H1 (cell line): Measurements from ENCODE around the gene ENDOU. TPM values are rescaled to one million over a fixed set of nuclear protein-coding genes. Genes with fewer than 3 reads are reported as not detected.

Experiments
- CTCF ChIA-PET: fragments of 300-600 bp; sonication (Branson Sonifier 250); formaldehyde crosslinking; loops from one replicate; lab custom pipeline; 2021; ENCODE audit not compliant: partially characterized antibody; lab: Charles Lee
- POLR2A ChIA-PET: fragments of 300-600 bp; sonication (Branson Sonifier 250); formaldehyde crosslinking; loops from one replicate; lab custom pipeline; 2021; ENCODE audit warnings: inconsistent platforms; ENCODE audit not compliant: partially characterized antibody; lab: Charles Lee
- DNase-seq, 2 experiments: peaks; one replicate each; pipeline versions ENCODE4 v3.0.0 to v3.0.0-alpha.2; 2010 to 2022; ENCODE audit warnings: low spot score in 2 of 2, low read depth in 1 of 2, mixed read lengths in 1 of 2
- FAIRE-seq: peaks from 2 replicates; lab custom pipeline; 2011; peaks lifted over from hg19 to GRCh38; lab: Jason Lieb, UNC
- H2AFZ ChIP-seq: 2 replicates; pipeline ENCODE4 v1.8.1; 2012; ENCODE audit warnings: low read length, inconsistent platforms
- H2AK5ac ChIP-seq: 2 replicates; pipeline ENCODE4 v1.6.1; 2013; ENCODE audit warnings: low read depth, low read length
- H2BK120ac ChIP-seq: replicated peaks from 2 replicates; pipeline ENCODE3; 2013; ENCODE audit warnings: low read depth, low read length, inconsistent platforms
- H2BK12ac ChIP-seq: 2 replicates; pipeline ENCODE4 v1.6.1; 2013; ENCODE audit warnings: low read depth, low read length
- H2BK15ac ChIP-seq: 2 replicates; pipeline ENCODE4 v1.6.1; 2013; ENCODE audit warnings: low read length
- H2BK20ac ChIP-seq: 2 replicates; pipeline ENCODE4 v1.6.1; 2013; ENCODE audit warnings: low read length
- H2BK5ac ChIP-seq: 2 replicates; pipeline ENCODE4 v1.6.1; 2013; ENCODE audit warnings: low read depth, low read length
- H3K14ac ChIP-seq: 2 replicates; pipeline ENCODE4 v1.6.1; 2013; ENCODE audit warnings: inconsistent platforms; ENCODE audit not compliant: insufficient read length
- H3K18ac ChIP-seq: 2 replicates; pipeline ENCODE4 v1.6.1; 2013; ENCODE audit warnings: low read length; ENCODE audit errors: extremely low read depth
- H3K23ac ChIP-seq: 2 replicates; pipeline ENCODE4 v1.6.1; 2013; ENCODE audit warnings: inconsistent platforms; ENCODE audit not compliant: insufficient read length
- H3K23me2 ChIP-seq: 2 replicates; pipeline ENCODE4 v1.6.1; 2013; ENCODE audit warnings: low read depth, low read length
- H3K27ac ChIP-seq: 2 replicates; pipeline ENCODE4 v1.6.1; 2011; ENCODE audit warnings: low read depth, low read length, inconsistent platforms
- H3K27me3 ChIP-seq, 4 experiments: replicated peaks in 1 of 4; 1 replicate in 1 of 4; 2 replicates in 3 of 4; pipeline versions ENCODE4 v1.6.1 to v1.8.1; 2011 to 2013; ENCODE audit warnings: low read length in 3 of 4, mild to moderate bottlenecking in 3 of 4, inconsistent platforms in 2 of 4, mixed read lengths in 2 of 4, moderate library complexity in 1 of 4; ENCODE audit not compliant: control insufficient read depth in 3 of 4, insufficient read depth in 3 of 4; ENCODE audit errors: extremely low read depth in 1 of 4
- H3K36me3 ChIP-seq, 4 experiments: 2 replicates each; pipeline versions ENCODE4 v1.6.1 to v1.8.1; 2011 to 2013; ENCODE audit warnings: mild to moderate bottlenecking in 4 of 4, low read length in 3 of 4, moderate library complexity in 2 of 4, control low read depth in 1 of 4, inconsistent platforms in 1 of 4; ENCODE audit not compliant: insufficient read depth in 4 of 4, control insufficient read depth in 2 of 4
- H3K4ac ChIP-seq: replicated peaks from 2 replicates; pipeline ENCODE3; 2013; ENCODE audit warnings: low read length, low read depth, mixed read lengths, inconsistent platforms; ENCODE audit not compliant: insufficient read length
- H3K4me1 ChIP-seq, 4 experiments: replicated peaks in 1 of 4; 1 replicate in 1 of 4; 2 replicates in 3 of 4; pipeline versions ENCODE4 v1.6.1 to v1.8.1; 2011 to 2013; ENCODE audit warnings: low read length in 3 of 4, inconsistent platforms in 2 of 4, mixed read lengths in 1 of 4; ENCODE audit not compliant: insufficient read depth in 4 of 4, control insufficient read depth in 3 of 4
- H3K4me2 ChIP-seq, 2 experiments: 2 replicates each; pipeline versions ENCODE4 v1.6.1 to v1.8.1; 2011 to 2013; ENCODE audit warnings: low read depth in 2 of 2, low read length in 2 of 2, control low read depth in 1 of 2, inconsistent platforms in 1 of 2, mild to moderate bottlenecking in 1 of 2; ENCODE audit not compliant: insufficient read depth in 1 of 2
- H3K4me3 ChIP-seq, 4 experiments: fragments of 200-600, 300-600 bp in 1 of 4; sonication (generic), shearing (Covaris generic), sonication (Bioruptor Twin) in 1 of 4; 2 replicates each; pipeline versions ENCODE4 v1.5.1 to v1.8.1; 2011 to 2016; ENCODE audit warnings: low read length in 4 of 4, low read depth in 3 of 4, control low read depth in 2 of 4, inconsistent platforms in 2 of 4, mild to moderate bottlenecking in 2 of 4, mixed read lengths in 1 of 4, moderate library complexity in 1 of 4; ENCODE audit not compliant: insufficient read depth in 2 of 4; ENCODE audit errors: extremely low read depth in 1 of 4
- H3K56ac ChIP-seq: replicated peaks from 2 replicates; pipeline ENCODE3; 2013; ENCODE audit warnings: low read depth, mild to moderate bottlenecking, mixed read lengths, low read length, inconsistent platforms; ENCODE audit not compliant: insufficient read length
- H3K79me1 ChIP-seq: 2 replicates; pipeline ENCODE4 v1.6.1; 2013; ENCODE audit warnings: low read depth, low read length, control low read depth
- H3K79me2 ChIP-seq, 2 experiments: 2 replicates each; pipeline versions ENCODE4 v1.6.1 to v1.8.1; 2012 to 2013; ENCODE audit warnings: low read length in 2 of 2, mild to moderate bottlenecking in 2 of 2, inconsistent platforms in 1 of 2; ENCODE audit not compliant: insufficient read depth in 2 of 2, control insufficient read depth in 1 of 2
- H3K9ac ChIP-seq, 4 experiments: replicated peaks in 1 of 4; 1 replicate in 1 of 4; 2 replicates in 3 of 4; pipeline versions ENCODE4 v1.6.1 to v1.8.1; 2011 to 2013; ENCODE audit warnings: low read depth in 3 of 4, low read length in 3 of 4, control low read depth in 2 of 4, mild to moderate bottlenecking in 2 of 4, moderate library complexity in 2 of 4, inconsistent platforms in 1 of 4; ENCODE audit errors: extremely low read depth in 1 of 4
- H3K9me3 ChIP-seq, 2 experiments: 2 replicates each; pipeline versions ENCODE4 v1.6.1 to v1.8.1; 2012 to 2013; ENCODE audit warnings: mild to moderate bottlenecking in 2 of 2, moderate library complexity in 2 of 2, control low read depth in 1 of 2, inconsistent platforms in 1 of 2, low read depth in 1 of 2, low read length in 1 of 2, mixed read lengths in 1 of 2; ENCODE audit not compliant: insufficient read depth in 2 of 2
- H4K20me1 ChIP-seq, 2 experiments: replicated peaks in 1 of 2; 2 replicates each; pipeline versions ENCODE3 to v1.8.1; 2011 to 2013; ENCODE audit warnings: inconsistent platforms in 2 of 2, low read length in 2 of 2, mild to moderate bottlenecking in 1 of 2; ENCODE audit not compliant: insufficient read depth in 2 of 2, control insufficient read depth in 1 of 2
- H4K5ac ChIP-seq: 2 replicates; pipeline ENCODE4 v1.6.1; 2013; ENCODE audit warnings: low read length, low read depth, mixed read lengths, inconsistent platforms; ENCODE audit not compliant: insufficient read length
- H4K8ac ChIP-seq: 2 replicates; pipeline ENCODE4 v1.8.0; 2013; ENCODE audit warnings: mild to moderate bottlenecking, moderate library complexity, low read length, inconsistent platforms; ENCODE audit not compliant: insufficient read depth; ENCODE audit errors: extremely low read depth
- H4K91ac ChIP-seq: replicated peaks from 2 replicates; pipeline ENCODE3; 2013; ENCODE audit warnings: low read length, mixed read lengths, inconsistent platforms; ENCODE audit not compliant: insufficient read length
- ATF2 ChIP-seq: IDR thresholded peaks from 2 replicates; pipeline ENCODE4 v1.6.1; 2012; ENCODE audit warnings: low read length, inconsistent platforms
- ATF3 ChIP-seq: IDR thresholded peaks from 2 replicates; pipeline ENCODE4 v1.6.1; 2011; ENCODE audit warnings: low read depth, mild to moderate bottlenecking, low read length; ENCODE audit not compliant: insufficient read depth
- CEBPB ChIP-seq: IDR thresholded peaks from 2 replicates; pipeline ENCODE4 v1.6.1; 2012; ENCODE audit warnings: low read depth, low read length
- CHD1 ChIP-seq: IDR thresholded peaks from 2 replicates; pipeline ENCODE4 v1.6.1; 2012; ENCODE audit warnings: low read depth, low read length, improper control_type of control experiment
- KDM1A ChIP-seq: fragments of 200-600, 300-600 bp; sonication (generic); IDR thresholded peaks from 2 replicates; pipeline ENCODE4 v1.7.1; 2016; ENCODE audit warnings: mild to moderate bottlenecking, low read length, borderline replicate concordance
- NANOG ChIP-seq: IDR thresholded peaks from 2 replicates; pipeline ENCODE4 v1.6.1; 2011; ENCODE audit warnings: low read length, low read depth, mild to moderate bottlenecking, inconsistent platforms; ENCODE audit not compliant: insufficient read depth, poor library complexity, severe bottlenecking
- PHF8 ChIP-seq: fragments of 200-600 bp; sonication (generic); conservative IDR thresholded peaks from 2 replicates; pipeline ENCODE4 v1.7.1; 2012; ENCODE audit warnings: low read depth, mild to moderate bottlenecking, inconsistent platforms, low read length, moderate library complexity
- SP4 ChIP-seq: IDR thresholded peaks from 2 replicates; pipeline ENCODE4 v1.6.1; 2012; ENCODE audit warnings: low read length, inconsistent platforms
- TAF1 ChIP-seq: IDR thresholded peaks from 2 replicates; pipeline ENCODE4 v1.6.1; 2011; ENCODE audit warnings: mild to moderate bottlenecking, low read depth, low read length
- TEAD4 ChIP-seq: IDR thresholded peaks from 2 replicates; pipeline ENCODE4 v1.6.1; 2012; ENCODE audit warnings: low read depth, low read length, inconsistent platforms, mixed read lengths
- WGBS, 2 experiments: shearing (Covaris generic) in 1 of 2; methylation state at CpG; one replicate each; pipeline versions ENCODE4 v1.1.6 to v1.1.7; 2013 to 2015; ENCODE audit warnings: low lambda C conversion rate in 2 of 2, mixed read lengths in 2 of 2, inconsistent platforms in 1 of 2, low coverage in 1 of 2, missing lambda C conversion rate in 1 of 2; ENCODE audit not compliant: insufficient replicate concordance in 2 of 2, insufficient coverage in 1 of 2, insufficient read length in 1 of 2; ENCODE audit errors: extremely low coverage in 1 of 2, missing lambda C conversion rate in 1 of 2; 5-methylcytosine and 5-hydroxymethylcytosine counted together
- polyA plus RNA-seq, 7 experiments: library from polyadenylated mRNA; depleted of rRNA in 3 of 7; stranded (reverse) in 5 of 7; unstranded in 2 of 7; fragments of >200 nt in 5 of 7; fragments of 200-250 nt in 2 of 7; gene quantifications; 1 replicate in 5 of 7; 2 replicates in 1 of 7; 4 replicates in 1 of 7; pipeline versions ENCODE4 v1.2.1 to v1.2.3, GENCODE V29; 2011 to 2013; ENCODE audit warnings: missing spikeins in 2 of 7, mixed read lengths in 2 of 7
- total RNA-seq: library from RNA; stranded (reverse); fragmentation: NEBNext Ultra II Directional; extraction: Animal tissue kit (Norgen Biotek cat#: 25700); gene quantifications from 2 replicates; pipeline ENCODE4 v1.2.1, GENCODE V29; 2021
- TF ChIP-seq, protein P1 (sequence below): IDR thresholded peaks from 2 replicates; pipeline ENCODE4 v1.6.1; 2012; ENCODE audit warnings: inconsistent platforms

ENDOU gene
- total and polyA plus RNA-seq, 2 of the 8 experiments (the other 6 are each of a cell fraction or from before 2014, with no cell fraction given), result not detected

DNA sequence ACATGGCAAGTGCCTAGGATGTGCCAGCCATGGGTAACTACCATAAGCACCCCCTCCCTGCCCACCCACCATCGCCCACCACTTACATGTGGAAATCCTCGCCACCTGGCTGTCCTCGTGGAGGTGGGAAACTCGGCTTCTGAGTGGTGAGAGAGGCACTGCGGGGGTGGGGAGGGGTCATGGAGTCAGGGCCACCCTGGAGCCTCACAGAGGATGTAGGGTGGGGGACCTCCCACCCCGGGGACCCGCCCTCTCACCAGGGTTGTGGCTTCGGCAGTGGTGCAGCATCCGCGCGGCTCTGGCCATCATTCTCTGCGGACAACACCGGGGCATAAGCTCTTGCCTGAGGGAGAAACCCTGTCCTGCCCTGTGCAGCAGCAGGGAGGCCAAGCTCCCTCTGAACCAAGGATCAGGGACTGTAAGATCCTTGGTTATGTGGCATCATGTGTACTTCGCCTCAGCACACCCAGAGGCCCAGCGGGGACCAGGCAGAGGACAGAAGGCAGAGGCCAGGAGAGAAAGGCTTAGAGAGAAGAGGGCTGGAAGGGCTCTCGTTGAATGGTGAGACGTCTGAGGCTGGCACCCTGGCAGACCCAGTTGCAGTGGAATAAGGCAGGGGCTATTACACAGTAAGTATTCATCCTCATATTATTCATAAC, 12.8 kb upstream of the ENDOU start:
- H3K9ac ChIP-seq, result no peak overlapping the region
- H3K56ac ChIP-seq, result no peak overlapping the region
- no peaks in the 10 kb centered on the region for H3K9me3 ChIP-seq
- H3K4me2 ChIP-seq, result no peak overlapping the region
- DNase-seq (no peak), FAIRE-seq (no peak)
- H3K36me3 ChIP-seq, result no peaks in the 10 kb centered on the region
- no peak overlapping the region for H3K14ac ChIP-seq
- no peak overlapping the region for H3K18ac ChIP-seq
- H2BK15ac ChIP-seq, result no peak overlapping the region
- WGBS, 2 experiments, result 94% methylated on average over 13 of the region's 17 CpGs; no CpG with 5 or more reads in 1 of the 2 experiments
- no peak overlapping the region for H3K27ac ChIP-seq
- H3K4ac ChIP-seq, result no peak overlapping the region
- peaks cover 0 to under 1% (median 0%) of the 10 kb centered on the region in 4 experiments; a peak in 1 of 7 replicates for H3K27me3 ChIP-seq
- no peaks in the 10 kb centered on the region for H3K79me1 ChIP-seq
- H2BK120ac ChIP-seq, result no peak overlapping the region
- H2BK5ac ChIP-seq, result no peak overlapping the region
- H4K20me1 ChIP-seq, result no peaks in the 10 kb centered on the region
- no peaks in the 10 kb centered on the region for H3K79me2 ChIP-seq
- H3K4me3 ChIP-seq, result no peak overlapping the region
- H4K91ac ChIP-seq, result no peak overlapping the region
- no peak overlapping the region for H2AFZ ChIP-seq
- ChIA-PET CTCF (interaction anchor here (0.7 to 64.6 kb wide), 8 partner anchors 11 to 100 kb away, joined by 3 to 2442 read pairs (median 10); partner anchors contain the start of genes HDAC7, RAPGEF3 and SLC48A1), POLR2A (no interaction called here)
- no peak overlapping the region for H2BK20ac ChIP-seq
- no peak overlapping the region for H3K23ac ChIP-seq
- H3K23me2 ChIP-seq, result no peaks in the 10 kb centered on the region
- no peak overlapping the region for H4K5ac ChIP-seq
- no peak overlapping the region for H2AK5ac ChIP-seq
- H4K8ac ChIP-seq, result no peak overlapping the region
- peaks cover 3 to 19% (median 14%) of the 10 kb centered on the region in 4 experiments for H3K4me1 ChIP-seq
- no peak overlapping the region for H2BK12ac ChIP-seq
- TF ChIP-seq, protein P1, sequence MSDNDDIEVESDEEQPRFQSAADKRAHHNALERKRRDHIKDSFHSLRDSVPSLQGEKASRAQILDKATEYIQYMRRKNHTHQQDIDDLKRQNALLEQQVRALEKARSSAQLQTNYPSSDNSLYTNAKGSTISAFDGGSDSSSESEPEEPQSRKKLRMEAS, result no peak
- TF ChIP-seq NANOG, result no peak
- no peak for TF ChIP-seq PHF8
- TF ChIP-seq KDM1A, result no peak
- TF ChIP-seq ATF2, result no peak
- TF ChIP-seq SP4, result no peak
- no peak for TF ChIP-seq TEAD4
- TF ChIP-seq CEBPB, result no peak
- TF ChIP-seq ATF3, result no peak
- no peak for TF ChIP-seq TAF1
- TF ChIP-seq CHD1, result no peak
